HS-5 (cell line): ENCODE measurements around the gene COL12A1.

Experiments
- DNase-seq: peaks from one replicate; pipeline ENCODE4 v3.0.0-alpha.2; 2012; ENCODE audit warnings: low read depth

COL12A1 gene

DNA sequence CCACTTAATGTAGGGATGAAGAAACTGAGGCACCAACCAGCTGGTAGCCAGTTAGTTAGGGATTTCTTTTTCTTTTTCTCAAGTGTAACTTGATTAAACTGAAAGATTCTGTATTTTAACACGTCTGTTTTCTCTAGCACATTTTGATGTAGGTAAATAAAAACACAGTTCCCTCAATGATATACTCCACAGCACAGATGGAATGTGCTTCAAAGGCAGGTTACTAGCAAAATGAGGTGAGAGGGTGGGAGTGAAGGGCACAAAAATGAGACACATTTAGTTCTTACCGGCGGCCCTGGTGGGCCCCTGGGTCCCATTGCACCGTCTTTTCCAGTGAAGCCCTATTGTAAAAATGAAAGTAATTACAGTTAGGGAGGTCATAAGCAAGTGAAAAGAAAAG is 108.9 kb downstream of the COL12A1 start:
- no peak for DNase-seq

DNA sequence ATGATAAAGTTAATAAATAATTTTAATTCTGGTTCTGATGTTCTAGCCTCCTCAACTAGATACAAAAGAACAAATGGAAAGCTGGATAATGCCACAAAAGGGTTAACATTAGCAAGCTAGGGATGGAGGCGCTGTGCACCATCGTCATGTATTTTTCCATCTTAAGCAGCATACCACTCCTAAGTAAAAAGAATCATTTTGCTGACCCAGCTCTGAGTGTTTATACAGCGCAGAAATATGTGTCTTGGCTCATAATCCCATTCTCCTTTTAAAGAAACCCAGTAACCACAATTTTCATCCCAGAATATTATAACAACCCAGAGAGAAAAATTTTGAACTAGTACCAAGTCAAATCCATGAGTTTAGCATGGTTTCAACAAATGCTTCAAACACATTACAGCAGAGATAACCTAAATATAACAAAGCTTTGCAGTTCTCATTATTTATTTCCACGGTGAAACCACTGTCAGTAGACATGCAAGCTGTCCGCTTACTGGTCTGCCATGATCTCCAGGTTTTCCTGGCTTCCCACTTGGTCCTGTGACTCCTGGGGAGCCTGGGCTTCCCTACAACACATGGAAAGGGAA is 111.1 kb downstream of the COL12A1 start:
- no peak for DNase-seq

- DNase-seq: no peak
Observed at GRCh38 chr6:75091467-75092190, 114.2 kb downstream of the COL12A1 start.

DNA sequence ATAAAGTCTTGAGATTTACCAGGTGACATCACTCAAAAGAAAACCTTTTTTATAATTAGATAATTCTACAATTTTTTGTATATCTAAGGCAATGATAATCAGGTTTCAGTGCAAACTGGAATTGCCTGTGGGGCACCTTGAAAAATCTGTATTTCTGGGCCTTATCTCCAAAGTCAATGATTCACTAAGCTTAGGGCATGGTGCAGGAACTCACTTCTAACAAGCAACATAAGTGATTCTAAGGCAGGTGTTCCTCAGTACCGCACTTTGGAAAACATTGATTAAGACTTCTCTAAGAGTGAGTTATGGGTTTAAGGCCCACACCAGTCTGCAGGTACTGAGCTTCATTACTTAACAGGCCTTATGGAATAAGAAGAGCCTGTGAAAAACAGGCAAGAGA is 115.3 kb downstream of the COL12A1 start:
- DNase-seq: no peak

GRCh38 chr6:75089921-75090320 is 115.9 kb downstream of the COL12A1 start:
- no peak for DNase-seq

DNA sequence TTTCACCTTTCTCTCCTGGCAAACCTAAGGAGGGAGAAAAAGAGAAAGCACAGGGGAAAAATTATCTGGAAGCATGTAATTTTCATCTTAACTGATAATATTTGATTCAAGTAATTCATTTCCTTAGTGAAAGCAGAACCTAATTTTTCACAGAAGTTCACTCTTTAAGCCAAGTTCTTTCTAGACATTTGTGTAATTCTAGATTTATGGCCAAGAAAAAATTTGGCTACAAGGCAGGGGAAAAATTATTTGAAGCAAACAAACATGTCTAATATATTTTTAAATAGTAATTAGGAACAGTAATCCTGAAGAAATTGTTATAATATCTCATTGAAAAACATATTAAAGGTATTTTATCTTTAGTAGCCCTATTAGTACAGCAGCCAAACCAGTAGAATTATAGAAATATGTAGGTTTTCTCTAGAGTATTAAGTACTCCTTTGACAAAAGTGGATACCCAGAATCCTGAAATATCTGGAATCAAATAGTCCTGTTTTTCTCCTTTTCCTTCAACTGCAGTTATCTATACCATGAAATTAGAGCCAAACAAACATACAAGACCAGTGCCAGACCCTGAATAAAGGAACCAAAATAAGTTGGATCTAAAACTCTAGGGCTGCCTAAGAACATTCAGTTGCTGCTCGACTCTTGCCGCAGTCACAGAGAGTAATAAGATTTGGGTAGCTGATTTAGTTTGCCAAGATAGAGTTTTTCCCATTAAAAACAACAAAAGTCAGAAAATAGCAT is 116.5 kb downstream of the COL12A1 start:
- DNase-seq: no peak

GRCh38 chr6:75085931-75086635 is 119.8 kb downstream of the COL12A1 start:
- no peak for DNase-seq

GRCh38 chr6:75084872-75085381 is 120.9 kb downstream of the COL12A1 start:
- no peak for DNase-seq

DNA sequence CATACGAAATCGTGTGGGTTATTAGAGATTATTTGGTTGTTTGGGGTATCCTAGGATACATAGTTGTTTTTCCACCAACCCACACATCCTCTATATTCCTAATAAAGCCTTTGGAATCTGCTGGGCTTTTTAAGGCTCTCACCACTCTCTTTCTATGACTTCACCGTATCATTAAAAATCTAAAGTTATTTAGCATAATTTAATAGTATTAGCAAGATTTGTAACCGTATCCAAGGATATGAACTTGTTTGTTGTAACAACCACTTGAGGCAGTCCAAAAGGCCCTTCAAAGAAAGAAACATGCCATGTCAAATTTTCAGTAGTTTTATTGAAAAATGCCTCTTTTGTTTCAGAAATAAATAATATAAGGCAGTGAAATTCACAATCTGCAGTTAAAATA is 121.8 kb downstream of the COL12A1 start:
- no peak for DNase-seq

GRCh38 chr6:75081921-75082320 is 123.9 kb downstream of the COL12A1 start:
- DNase-seq: no peak

DNA sequence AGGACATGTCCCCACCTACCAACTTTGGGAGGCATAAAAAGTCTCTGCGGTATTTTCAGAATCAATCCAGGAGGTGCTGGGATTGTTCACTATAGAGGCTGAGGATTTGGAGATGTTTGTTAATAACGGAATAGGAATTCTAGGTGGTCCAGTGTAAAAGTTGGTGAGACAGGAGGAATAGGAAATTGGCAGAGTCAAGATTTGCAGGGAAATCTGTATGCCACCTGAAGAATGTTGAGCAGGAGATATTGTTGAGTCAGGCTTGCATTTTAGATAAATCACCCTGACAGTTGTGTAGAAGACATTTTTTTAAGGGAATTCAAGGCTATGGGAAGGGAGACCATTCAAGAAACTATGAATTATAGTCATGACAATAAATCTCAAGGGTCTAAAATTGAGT is 124.8 kb downstream of the COL12A1 start:
- DNase-seq: no peak

DNA sequence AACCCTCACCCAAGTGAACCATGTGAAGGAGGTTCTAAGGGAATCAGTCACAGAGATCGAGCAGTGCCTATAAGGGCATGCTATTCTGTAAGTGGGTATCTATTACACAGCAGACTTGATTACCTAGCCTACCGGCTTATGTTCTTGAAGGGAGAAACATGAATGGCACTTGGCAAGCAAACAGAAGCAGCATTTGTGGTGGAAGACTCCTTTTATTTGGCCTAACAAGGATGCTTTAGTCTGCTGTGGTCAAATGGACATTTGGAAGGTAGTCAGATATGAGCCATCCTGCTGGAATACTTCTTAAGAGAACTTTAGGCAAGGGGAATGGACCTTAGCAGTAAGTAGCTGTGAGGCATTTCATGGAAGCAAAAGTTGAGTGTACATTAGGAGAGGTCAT is 126.3 kb downstream of the COL12A1 start:
- no peak for DNase-seq

DNA sequence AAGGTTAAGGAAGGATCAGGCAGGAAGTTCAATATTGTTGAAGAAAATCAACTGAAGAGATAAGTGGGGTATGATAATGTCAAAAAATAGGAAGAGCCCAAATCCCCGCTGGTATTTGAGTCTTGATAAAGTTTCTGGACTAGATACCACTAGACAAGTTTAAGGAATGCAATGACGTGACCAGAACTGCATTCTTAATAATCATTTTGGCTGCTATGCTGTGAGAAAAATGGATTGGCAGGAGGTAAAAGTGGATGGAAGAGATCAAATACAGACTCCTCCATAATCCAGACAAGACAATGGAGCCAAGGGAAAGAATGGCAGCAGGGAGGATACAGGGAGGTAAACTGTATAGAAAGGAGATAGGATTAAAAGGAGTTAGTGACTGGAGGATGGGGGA is 128.2 kb downstream of the COL12A1 start:
- DNase-seq: no peak

DNA sequence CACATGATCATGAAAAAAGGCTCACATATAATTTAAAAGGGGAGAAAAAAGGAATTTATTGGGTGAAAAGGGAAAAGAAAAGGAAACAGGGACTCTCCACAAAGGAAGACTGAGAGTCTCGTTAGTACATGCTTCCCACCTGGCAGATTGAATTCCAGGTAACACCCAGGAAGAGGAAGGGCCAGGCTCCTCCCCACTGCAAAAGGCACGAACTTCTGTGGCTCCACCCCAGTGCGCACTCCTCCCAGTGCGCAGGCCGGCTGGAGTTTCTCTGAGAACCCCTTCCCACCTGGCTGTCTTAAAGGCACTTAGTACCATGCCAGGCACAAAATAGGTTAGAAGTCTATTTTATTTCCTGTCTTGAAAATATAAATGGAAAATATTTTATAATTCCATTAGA is 129.8 kb downstream of the COL12A1 start:
- no peak for DNase-seq

DNA sequence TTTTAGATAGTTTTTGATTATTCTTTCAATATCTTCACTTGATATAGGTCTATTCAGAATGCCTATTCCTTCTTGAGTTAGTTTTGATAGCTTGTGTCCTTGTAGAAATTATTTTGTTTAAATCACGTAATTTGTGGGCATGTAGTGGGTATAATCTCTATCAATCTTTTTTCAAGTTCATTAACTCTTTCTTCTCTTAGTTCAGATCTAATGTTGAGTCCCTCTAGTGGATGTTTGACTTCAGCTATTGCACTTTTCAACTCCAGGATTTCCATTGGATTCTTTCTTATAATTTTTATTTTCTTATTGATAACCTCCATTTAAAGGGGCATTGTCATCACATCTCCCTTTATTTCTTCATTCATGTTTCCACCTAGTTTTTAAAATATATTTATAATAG is 135.6 kb downstream of the COL12A1 start:
- no peak for DNase-seq

DNA sequence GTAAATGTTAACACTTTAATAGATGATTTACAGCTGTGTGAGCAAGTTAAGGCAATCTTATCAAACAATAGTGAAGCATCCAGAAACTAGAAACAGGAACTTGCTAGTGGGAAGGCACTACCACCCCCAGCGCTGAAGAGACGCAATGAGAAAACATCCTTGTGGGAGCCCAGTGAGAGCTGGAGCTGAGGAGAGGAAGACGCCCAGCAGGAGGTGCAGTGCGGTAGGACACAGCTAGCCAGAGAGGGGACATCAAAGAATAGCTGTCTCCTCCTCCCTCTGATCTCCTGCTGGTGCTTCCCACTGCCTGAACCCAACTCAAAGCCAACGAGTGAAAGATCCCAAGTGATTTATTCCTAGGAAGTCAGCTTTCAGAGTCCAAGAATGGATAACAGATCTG is 140.3 kb downstream of the COL12A1 start:
- DNase-seq: no peak

DNA sequence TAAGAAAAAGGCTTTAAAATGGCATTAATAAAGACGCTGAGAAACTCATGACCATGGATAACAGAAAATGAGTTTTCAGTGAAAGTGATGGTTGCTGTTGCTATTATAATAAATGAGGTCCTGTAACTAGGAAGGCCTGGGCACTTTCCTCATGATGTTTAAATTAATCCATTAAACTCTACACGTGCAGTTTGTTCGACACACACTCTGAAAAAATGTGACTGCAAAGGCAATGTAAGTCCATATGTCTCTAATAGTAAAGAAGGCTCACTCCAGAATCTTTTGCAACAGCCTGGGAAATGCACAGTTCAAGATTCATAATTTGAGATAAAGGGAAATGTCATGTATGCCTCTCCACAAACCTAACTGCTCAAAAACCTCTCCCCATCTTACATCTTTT is 153.4 kb downstream of the COL12A1 start:
- no peak for DNase-seq

GRCh38 chr6:75049308-75049707 is 156.5 kb downstream of the COL12A1 start:
- no peak for DNase-seq

DNA sequence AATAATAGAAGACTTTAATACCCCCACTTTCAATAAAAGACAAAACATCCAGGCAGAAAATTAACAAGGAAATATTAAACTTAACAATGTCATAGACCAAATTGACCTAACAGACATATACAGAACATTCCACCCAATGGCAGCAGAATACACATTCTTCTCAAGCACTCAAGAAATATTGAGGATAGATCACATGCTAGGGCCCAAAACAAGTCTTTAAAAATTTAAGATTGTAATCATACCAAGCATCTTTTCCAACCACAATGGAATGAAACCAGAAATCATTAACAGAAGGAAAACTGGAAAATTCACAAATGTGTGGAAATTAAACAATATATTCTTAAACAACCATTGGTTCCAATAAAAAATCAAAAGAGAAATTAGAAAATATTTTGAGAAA is 161.0 kb downstream of the COL12A1 start:
- DNase-seq: no peak

- DNase-seq: no peak
Observed at GRCh38 chr6:75041381-75041780, 164.5 kb downstream of the COL12A1 start.
